GM21367 (cell line): ENCODE results near the gene CACUL1.
"Not testable (repeated sequence)": the region's sequence is repeated elsewhere in the genome, so short reads cannot be mapped to it uniquely, and the experiment has no call there.

Experiments
- ATAC-seq: cut with Tn5 transposase; IDR thresholded peaks from one replicate; pipeline ENCODE4 v1.9.1; 2021; ENCODE audit not compliant: unreplicated experiment

Gene CACUL1

GRCh38 chr10:118658168-118658567, 96.6 kb downstream of the CACUL1 start:
- ATAC-seq: not testable (repeated sequence)

GRCh38 chr10:118645294-118645693, 109.5 kb downstream of the CACUL1 start:
- not testable (repeated sequence) for ATAC-seq

GRCh38 chr10:118642228-118642627, 112.5 kb downstream of the CACUL1 start:
- ATAC-seq: no peak

GRCh38 chr10:118638680-118639079, 116.1 kb downstream of the CACUL1 start:
- no peak for ATAC-seq

GRCh38 chr10:118635674-118636402, 118.9 kb downstream of the CACUL1 start:
- no peak for ATAC-seq

GRCh38 chr10:118633786-118634185, 121.0 kb downstream of the CACUL1 start:
- ATAC-seq: no peak

- no peak for ATAC-seq
These were observed 125.6 kb downstream of the CACUL1 start for GRCh38 chr10:118629211-118629610.

- no peak for ATAC-seq
These were observed 126.4 kb downstream of the CACUL1 start for GRCh38 chr10:118628397-118628796.

- no peak for ATAC-seq
These were observed 127.8 kb downstream of the CACUL1 start for GRCh38 chr10:118626953-118627352.
